ENCODE data around the gene ETV2.
"Not testable (repeated sequence)": the region's sequence is repeated elsewhere in the genome, so short reads cannot be mapped to it uniquely, and the experiment has no call there.

ETV2 gene

DNA sequence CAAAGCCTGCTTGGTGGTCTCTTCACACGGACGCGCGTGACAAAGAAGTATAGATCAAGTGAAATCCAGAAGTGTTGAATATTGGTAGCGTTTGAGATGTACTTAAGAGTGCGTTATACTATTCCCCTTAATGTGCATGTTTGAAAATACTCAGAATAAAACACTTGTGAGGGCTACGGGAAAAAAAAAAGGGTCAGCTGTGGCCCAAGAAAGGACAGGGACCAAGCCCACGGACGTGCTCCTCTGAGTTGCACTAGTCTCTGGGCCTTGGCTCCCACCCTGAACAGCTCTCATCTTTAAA, 13.3 kb upstream of the ETV2 start:
- DNase-seq (ENCODE audit: low read depth in 2 of 2): no peak

- peak; percentile 92 to 93 for DNase-seq (ENCODE audit: low read depth in 2 of 2)
Observed at GRCh38 chr19:35628565-35629331, 12.8 kb upstream of the ETV2 start, which contains the start of gene RBM42. Gene RBM42, plus strand, starts transcription at chr19:35629036. Its CDS starts 118 bp downstream, at chr19:35629154.

DNA sequence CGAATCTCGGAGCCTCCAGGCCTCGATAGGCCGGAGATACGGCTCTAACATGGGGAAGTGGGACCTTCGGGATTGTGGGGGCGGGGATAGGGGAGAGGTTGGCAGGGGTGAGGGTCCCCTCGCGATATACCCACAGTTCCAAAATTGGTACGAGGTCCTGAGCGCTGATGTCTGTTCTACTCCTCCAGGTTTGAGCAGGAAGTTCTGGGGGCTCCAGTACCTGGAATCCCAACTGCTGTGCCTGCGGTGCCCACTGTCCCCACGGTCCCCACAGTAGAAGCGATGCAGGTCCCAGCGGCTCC, 12.3 kb upstream of the ETV2 start:
- DNase-seq (ENCODE audit: low read depth in 2 of 2): no peak

GRCh38 chr19:35633727-35634440, 7.7 kb upstream of the ETV2 start:
- no peak for DNase-seq (ENCODE audit: low read depth in 2 of 2)

GRCh38 chr19:35636651-35637050, 4.9 kb upstream of the ETV2 start:
- DNase-seq (ENCODE audit: low read depth in 2 of 2): no peak

DNA sequence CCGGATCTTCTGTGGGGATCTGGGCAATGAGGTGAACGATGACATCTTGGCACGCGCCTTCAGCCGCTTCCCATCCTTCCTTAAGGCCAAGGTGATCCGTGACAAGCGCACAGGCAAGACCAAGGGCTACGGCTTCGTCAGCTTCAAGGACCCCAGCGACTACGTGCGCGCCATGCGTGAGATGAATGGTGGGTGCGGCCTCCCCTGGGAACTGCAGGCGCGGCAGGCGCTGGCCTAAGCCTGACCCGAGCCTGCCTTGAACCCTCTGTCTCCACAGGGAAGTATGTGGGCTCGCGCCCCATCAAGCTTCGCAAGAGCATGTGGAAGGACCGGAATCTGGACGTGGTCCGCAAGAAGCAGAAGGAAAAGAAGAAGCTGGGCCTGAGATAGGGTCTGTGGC, 4.4 kb upstream of the ETV2 start:
- DNase-seq (ENCODE audit: low read depth in 2 of 2): no peak

DNA sequence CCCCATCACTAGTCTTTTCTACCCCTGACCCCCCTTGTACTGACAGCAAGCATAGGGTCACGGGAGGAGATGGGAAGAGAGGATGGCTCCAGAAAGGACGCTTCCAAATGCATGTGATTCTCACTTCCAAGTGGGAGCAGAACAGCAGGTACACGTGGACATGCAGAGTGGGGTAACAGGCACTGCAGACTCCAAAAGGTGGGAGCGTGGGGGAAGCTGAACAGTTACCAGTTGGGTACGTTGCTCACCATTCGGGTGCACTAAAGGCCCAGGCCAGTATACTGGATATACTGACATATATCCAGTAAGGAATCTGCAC, 2.3 kb upstream of the ETV2 start:
- no peak for DNase-seq (ENCODE audit: low read depth in 2 of 2)

DNA sequence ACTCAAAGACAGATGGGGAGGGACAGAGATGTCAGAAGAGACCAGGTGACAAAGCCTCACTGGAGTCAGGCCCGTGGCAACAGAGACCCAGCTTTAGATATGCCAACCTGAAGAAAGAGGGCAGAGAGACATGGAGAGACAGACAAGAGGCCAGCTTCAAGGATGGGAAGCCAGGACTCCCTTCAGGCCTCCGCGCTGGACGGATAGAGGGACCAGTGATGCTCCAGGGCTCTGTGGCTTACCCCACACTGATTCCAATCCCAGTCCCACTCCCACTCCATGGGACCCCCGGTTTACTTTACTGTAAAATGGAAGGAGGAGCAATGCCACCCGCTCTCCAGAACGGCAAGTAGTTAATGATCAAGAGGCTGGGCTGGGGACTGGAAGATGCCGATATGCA, 1.7 kb upstream of the ETV2 start:
- DNase-seq (ENCODE audit: low read depth in 2 of 2): no peak

GRCh38 chr19:35642312-35642711, 767 bp downstream of the ETV2 start:
- no peak for DNase-seq (ENCODE audit: low read depth in 2 of 2)

GRCh38 chr19:35642798-35643254, 1.3 kb downstream of the ETV2 start:
- no peak for DNase-seq (ENCODE audit: low read depth in 2 of 2)

GRCh38 chr19:35643255-35644205, 2.0 kb downstream of the ETV2 start:
- DNase-seq (ENCODE audit: low read depth in 2 of 2): peak; percentile 61 to 72

- peak; percentile 93 to 94 for DNase-seq (ENCODE audit: low read depth in 2 of 2)
Observed at GRCh38 chr19:35644206-35644986, 2.9 kb downstream of the ETV2 start.

DNA sequence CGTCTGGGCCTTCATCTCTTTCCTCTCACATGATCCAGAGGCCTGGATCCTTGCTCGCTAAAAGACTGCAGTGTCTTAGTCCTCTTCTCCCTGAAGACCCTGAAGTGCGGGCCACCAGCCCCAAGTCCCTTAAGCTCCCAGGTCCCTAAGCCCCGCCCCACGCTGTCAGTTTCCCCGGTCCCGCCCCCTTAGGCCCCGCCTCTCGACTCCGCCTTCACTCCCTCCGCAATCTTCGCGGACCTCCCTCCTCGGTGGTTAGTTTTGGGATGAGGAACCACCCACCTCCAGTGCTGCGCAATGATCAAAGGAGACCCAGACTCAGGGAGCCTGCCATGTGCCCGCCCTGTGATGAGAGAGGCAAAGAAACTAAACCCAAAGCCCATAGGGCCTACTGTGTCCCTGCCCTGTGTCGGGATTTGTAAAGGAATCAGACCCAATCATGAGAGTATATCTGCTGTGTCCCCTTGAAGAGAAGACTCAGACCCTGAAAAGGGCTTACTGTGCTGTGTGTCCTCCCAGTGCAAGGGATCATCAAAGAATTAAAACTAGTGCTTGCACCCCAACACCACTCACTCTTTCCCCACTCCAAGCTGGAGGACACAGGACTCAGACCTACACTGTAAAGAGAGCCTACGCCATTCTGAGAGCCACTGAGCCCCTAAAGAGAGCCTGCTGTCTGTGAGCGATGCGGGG, 3.6 kb downstream of the ETV2 start:
- peak; percentile 81 to 93 for DNase-seq (ENCODE audit: low read depth in 2 of 2)

- no peak for DNase-seq (ENCODE audit: low read depth in 2 of 2)
Observed at GRCh38 chr19:35645680-35646511, 4.4 kb downstream of the ETV2 start.

DNA sequence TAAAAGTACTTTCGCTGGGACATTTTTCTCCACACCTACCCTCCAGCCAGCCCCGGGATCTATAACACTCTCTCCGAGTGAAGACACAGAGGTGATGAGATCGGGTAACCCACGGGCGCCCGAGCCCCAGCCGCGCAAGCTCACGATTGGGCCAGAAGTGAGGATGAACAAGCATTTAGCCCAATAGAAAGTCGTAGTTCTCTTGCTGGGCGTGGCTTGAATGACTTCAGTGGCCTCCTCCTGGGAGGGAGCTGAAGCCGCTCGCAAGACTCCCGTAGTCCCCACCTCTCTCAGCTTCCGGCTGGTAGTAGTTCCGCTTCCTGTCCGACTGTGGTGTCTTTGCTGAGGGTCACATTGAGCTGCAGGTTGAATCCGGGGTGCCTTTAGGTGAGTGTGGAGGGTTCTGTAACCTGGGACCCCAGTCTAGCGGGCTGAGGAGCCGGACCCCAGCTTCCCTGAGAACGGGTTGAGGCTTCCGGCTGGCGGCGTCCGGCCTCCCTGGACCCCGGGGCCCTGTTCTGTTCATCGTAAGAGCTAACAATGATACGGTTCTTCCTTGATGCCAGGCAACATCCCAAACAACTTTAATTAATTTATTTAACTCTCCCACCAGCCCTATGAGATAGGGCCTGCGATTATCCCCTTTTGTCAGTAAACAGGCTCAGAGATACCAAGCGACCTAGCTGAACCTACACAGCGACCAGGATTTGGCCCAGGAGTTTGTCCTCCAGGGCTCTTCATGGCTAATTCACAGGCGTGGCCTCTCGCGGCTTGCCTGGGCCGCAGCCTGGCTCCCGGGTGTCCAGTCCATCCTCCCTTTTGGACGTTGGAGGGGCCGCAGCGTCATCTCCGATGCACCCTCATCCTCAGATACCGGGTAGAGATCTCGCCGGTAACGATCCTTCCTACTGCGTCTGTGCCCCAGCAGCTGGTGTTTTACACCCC, 6.7 kb downstream of the ETV2 start, which contains the start of gene COX6B1:
Gene COX6B1 (plus strand): TSS at position 307 of the 945 bp plus-strand sequence. CDS start 2,921 bp downstream, outside the sequence.
- peak; percentile 80 to 86 for DNase-seq (ENCODE audit: low read depth in 2 of 2)

GRCh38 chr19:35650581-35650980, 9.0 kb downstream of the ETV2 start:
- DNase-seq (ENCODE audit: low read depth in 2 of 2): no peak

- not testable (repeated sequence) for DNase-seq (ENCODE audit: low read depth in 2 of 2)
Observed at GRCh38 chr19:35654828-35655227, 13.3 kb downstream of the ETV2 start.

GRCh38 chr19:35655600-35655999, 14.1 kb downstream of the ETV2 start:
- DNase-seq (ENCODE audit: low read depth in 2 of 2): no peak

DNA sequence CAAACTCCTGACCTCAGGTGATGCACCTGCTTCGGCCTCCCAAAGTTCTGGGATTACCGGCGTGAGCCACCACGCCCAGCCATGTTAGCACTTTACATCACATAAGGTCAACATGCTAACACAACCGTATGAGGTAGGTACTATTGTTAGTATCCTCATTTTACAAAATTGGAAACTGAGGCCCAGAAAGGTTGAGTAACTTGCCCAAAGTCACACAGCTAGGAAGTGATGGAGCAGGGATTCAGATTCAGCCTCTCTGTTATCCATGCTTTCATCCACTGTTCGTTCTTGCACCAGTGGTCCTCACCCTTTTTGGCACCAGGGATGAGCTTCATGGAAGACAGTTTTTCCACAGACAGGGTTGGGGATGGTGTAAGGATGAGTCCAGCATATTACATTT, 15.2 kb downstream of the ETV2 start:
- DNase-seq (ENCODE audit: low read depth in 2 of 2): no peak

Data from activated CD4-positive, alpha-beta T cell treated with anti-CD3 and anti-CD28 coated beads for 24 hours (primary cell).